GM19193 (cell line): Measurements from ENCODE around the gene MAP2K4.

Source experiments
- POLR2A ChIP-seq: IDR thresholded peaks from 4 replicates; pipeline ENCODE4 v1.6.1; 2011; ENCODE audit not compliant: insufficient read depth, insufficient read length; ENCODE audit errors: extremely low read depth

The MAP2K4 gene

DNA sequence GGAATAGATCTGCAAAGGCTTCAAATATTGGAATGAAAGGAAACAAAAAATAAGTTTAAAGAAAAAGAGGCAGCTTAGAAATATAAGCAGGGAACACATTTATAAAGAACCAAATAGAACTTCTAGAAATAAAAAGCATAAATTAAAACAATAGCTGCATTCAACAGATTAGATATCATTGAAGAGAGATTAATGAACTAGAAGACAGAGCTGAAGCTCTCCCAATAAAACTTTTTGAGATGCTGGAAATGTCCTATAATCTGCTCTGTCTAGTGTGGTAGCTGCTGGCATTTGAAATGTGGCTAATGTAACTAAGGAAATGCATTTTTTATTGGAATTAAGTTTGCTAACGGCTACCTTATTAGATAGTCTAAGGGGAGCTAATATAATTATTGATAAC lies 115.6 kb downstream of the MAP2K4 start:
- no peak for TF ChIP-seq POLR2A

DNA sequence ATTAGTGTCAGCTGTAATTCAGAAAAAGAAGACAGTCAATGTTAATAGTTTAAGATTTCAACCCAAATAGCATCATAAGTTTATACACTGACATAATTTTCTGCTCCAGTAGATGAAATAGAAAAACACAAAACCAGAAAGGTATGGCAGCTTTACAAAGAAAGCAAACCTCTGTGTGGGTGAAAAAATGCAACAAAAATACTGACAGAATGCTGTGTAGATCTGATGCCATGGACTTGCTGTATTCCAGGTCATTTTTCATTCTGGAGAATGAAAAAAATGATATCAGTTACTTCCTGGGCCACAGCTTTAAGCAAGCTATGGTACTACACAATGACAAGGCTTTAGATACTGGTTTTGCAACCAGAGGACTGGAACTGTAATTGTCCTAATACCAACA lies 116.0 kb downstream of the MAP2K4 start:
- TF ChIP-seq POLR2A = no peak

DNA sequence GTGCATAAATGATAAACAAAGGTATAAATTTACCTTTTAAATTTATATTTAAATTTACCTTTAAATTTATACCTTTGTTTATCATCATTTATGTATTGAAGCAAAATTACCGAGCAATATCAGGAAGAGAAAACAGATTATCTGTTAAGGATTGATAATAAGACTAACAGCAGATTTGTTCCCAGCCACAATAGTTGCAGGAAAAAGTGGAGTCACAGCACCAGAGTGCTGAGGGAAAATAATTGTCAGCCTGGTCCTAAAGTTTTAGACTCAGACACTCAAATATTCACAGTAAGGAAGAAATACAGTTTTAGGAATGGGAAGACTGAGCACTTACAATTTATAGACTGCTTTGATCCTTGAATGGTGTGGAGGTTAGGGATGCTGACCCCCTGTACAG lies 117.2 kb downstream of the MAP2K4 start:
- no peak for TF ChIP-seq POLR2A

DNA sequence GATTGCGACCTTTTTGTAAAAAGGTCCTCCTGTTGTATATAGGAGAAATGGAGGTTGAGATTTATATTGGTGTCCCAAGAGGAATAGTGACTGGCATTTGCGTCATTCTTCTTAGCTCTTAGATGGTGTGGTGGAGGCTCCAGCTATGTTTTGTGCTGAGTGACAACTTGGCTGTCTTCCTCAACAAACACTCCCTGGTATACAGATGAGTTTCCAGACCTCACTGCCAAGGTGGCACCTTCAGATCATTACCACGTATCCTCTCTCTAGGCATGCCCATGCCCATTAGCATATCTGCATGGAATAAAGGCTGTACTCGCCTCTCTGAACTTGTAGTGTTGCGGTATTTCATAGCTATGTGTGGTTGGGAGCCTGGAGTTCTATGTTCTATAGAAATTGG lies 120.0 kb downstream of the MAP2K4 start:
- no peak for TF ChIP-seq POLR2A

DNA sequence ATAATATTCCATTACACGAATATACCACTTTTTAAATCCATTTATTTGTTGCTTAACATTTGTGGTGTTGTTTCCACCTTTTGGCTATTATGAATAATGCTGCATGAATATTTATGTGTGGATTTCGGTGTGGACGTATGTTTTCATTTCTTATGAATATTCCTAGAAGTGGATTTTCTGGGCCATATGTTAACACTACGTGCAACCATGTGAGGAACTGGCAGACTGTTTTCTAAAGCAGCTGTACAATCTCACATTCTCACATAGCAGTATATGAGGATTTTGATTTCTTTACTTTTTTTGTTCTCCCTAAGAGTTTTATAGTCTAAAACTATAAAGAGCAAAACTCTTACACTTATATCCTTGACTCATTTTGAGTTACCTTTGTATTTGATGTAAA lies 143.4 kb downstream of the MAP2K4 start:
- TF ChIP-seq POLR2A = no peak

DNA sequence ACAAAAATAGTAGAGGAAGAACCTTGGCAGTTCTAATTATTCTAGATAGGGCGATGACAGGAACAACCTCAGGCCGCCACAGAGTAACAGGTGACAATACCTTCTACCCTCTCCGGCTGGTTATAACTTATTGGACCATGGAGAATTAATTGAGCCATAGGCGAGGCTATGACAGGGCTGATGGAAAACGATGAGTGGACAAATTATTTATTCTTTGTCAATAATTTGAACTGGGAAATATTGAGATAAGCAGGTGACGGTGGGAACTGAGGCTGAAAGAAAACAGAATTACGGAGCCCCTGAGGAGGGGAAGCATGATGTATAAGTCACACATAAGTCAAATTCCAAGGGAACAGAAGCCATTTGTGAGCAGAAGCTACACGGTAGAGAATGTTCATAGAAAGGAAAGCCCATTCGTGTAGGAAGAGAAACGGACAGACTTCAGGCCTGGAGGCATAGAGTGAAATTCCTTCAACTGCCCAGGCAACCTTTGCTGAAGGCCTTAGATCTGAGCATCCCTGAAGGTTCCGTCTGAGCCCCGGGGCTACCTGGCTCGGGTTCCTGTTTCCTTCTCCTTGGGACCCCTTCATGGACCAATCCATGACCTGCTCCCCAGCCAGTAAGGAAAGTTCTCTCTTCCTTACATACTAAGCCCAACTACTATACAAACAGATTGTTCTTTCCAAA lies 158.1 kb downstream of the MAP2K4 start:
- no peak for TF ChIP-seq POLR2A

DNA sequence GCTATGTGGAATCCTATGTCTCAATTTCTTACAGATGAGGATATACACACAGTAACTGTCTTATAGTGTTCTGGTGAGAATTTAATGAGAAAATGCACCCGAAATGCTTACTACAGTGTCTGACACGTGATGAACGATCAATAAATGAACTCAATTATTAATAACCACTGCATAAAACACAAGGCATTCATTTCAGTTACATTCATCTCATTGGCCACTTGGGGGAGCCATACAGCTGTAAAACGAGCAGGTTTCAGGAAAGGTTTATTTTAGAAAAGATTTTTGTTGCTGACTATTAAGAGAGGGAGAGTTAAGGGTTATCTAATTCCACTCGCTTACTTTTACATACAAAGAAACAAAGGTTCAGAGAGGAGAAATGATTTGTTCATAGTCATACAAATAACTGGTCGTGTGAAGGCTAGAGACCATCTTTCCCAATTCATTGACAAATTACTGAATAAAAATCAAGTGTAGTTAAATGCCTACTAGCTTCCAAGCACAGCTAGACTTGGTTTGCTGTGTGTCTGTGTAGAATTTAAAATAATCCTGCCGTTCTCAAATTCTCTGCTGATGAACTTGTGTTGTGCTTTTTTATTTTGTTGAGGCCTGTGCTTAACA lies 160.1 kb downstream of the MAP2K4 start:
- no peak for TF ChIP-seq POLR2A

DNA sequence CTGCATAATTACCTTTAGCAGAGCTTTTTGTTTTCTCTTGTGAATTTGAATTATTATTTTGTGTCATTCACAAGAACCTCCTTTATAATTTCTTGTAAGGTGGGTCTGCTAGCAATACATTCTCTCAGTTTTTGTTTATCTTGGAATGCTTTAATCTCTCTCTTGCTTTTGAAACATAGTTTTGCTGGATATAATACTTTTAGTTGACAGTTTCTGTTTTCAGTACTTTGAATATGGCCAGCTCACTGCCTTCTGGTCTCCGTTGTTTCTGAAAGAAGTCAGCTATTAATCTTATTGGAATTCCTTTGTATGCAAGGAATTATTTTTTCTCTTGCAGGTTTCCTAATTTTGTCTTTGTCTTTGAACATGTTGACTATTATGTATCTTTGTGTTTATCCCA lies 167.0 kb downstream of the MAP2K4 start:
- no peak for TF ChIP-seq POLR2A

DNA sequence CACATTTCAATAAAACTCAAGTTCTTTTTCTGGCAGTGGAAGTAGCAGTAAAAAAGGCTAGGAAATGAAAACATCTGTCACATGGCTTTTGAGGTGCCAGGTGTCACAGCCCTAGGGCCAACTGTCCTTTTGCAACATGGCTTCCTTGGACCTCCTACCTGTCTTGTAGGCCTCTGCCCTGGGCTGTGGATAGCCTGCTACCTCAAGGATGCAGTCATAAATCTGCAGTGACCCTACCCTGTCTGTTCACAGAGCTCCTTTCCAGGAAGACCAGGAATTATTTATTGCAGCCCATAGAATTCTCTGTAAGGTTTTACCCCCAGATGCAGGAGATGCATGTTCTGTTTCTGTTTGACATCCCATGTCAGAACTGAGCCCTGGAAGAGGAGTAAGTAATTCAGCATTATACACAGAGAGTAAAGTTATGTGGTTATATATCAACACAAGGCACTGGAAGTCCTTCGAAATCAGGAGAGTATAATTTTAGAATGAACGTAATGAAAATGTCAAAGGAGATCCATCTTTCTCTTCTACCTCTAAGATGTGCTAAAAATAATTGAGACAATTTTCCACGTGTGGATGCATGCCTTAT lies 172.6 kb downstream of the MAP2K4 start:
- TF ChIP-seq POLR2A = no peak
